A549 (cell line): Measurements from ENCODE around the gene CEP72. TPM values are rescaled to one million over a fixed set of nuclear protein-coding genes. Genes with fewer than 3 reads are reported as not detected.

Experiments used
- ATAC-seq, 2 experiments: fragments of 200-7000 bp in 1 of 2; fragments of >200 bp in 1 of 2; cut with Nextera tagmentation in 1 of 2; cut with Tn5 transposase in 1 of 2; 3 replicates each; pipeline versions ENCODE4 v1.8.0 to v1.9.1; 2018 to 2020; ENCODE audit warnings: mild to moderate bottlenecking in 1 of 2, moderate library complexity in 1 of 2
- CTCF ChIA-PET: fragments of 300-600 bp; sonication (Branson Sonifier 250); formaldehyde crosslinking; extraction: SDS; loops from one replicate; lab custom pipeline; 2021; ENCODE audit warnings: antibody characterized with exemption, inconsistent platforms; lab: Yijun Ruan, JAX
- POLR2A ChIA-PET: fragments of 350-600 bp; formaldehyde crosslinking; extraction: SDS; loops from one replicate; lab custom pipeline; 2021; ENCODE audit warnings: antibody characterized with exemption, inconsistent platforms; lab: Yijun Ruan, JAX
- DNase-seq, 2 experiments: peaks; one replicate each; pipeline versions ENCODE4 v3.0.0 to v3.0.0-alpha.2; 2011 to 2016; ENCODE audit warnings: low read depth in 1 of 2, low spot score in 1 of 2
- FAIRE-seq: peaks from 2 replicates; lab custom pipeline; 2011; peaks lifted over from hg19 to GRCh38; lab: Jason Lieb, UNC
- H3K27ac ChIP-seq, 2 experiments: fragments of >200 bp; sonication (Bioruptor Twin); formaldehyde crosslinking; 3 replicates each; pipeline ENCODE4 v1.5.1; 2016 to 2017
- H3K4me1 ChIP-seq: fragments of >200 bp; sonication (Bioruptor Twin); formaldehyde crosslinking; 3 replicates; pipeline ENCODE4 v1.6.1; 2016
- H3K4me2 ChIP-seq: fragments of >200 bp; sonication (Bioruptor Twin); formaldehyde crosslinking; 3 replicates; pipeline ENCODE4 v1.6.1; 2016
- H3K4me3 ChIP-seq: fragments of >200 bp; sonication (Bioruptor Twin); formaldehyde crosslinking; 3 replicates; pipeline ENCODE4 v1.5.1; 2016
- H3K9me3 ChIP-seq: fragments of >200 bp; sonication (Bioruptor Twin); formaldehyde crosslinking; 3 replicates; pipeline ENCODE4 v1.6.1; 2016
- CBX2 ChIP-seq: fragments of 200-600 bp; sonication (generic); IDR thresholded peaks from 2 replicates; pipeline ENCODE4 v1.6.1; 2016; ENCODE audit warnings: low read depth, mild to moderate bottlenecking, borderline replicate concordance
- HOXB13 ChIP-seq: fragments of 250-450 bp; sonication (Bioruptor Pico); IDR thresholded peaks from 2 replicates; pipeline ENCODE4 v1.5.0; 2020; ENCODE audit warnings: low read depth, mild to moderate bottlenecking, moderate library complexity
- HOXB5 ChIP-seq: fragments of 250-450 bp; sonication (Bioruptor Pico); IDR thresholded peaks from 2 replicates; pipeline ENCODE4 v1.5.0; 2020; ENCODE audit warnings: mild to moderate bottlenecking, moderate library complexity
- KDM1A ChIP-seq: fragments of 200-600 bp; sonication (generic); IDR thresholded peaks from 2 replicates; pipeline ENCODE4 v1.6.1; 2016; ENCODE audit warnings: low read depth, mild to moderate bottlenecking
- KDM5A ChIP-seq: fragments of 200-600 bp; sonication (generic); IDR thresholded peaks from 2 replicates; pipeline ENCODE4 v1.6.1; 2016; ENCODE audit warnings: antibody characterized with exemption, mild to moderate bottlenecking
- MAFK ChIP-seq: fragments of 450-650 bp; IDR thresholded peaks from 2 replicates; pipeline ENCODE4 v1.6.1; 2014; ENCODE audit not compliant: partially characterized antibody
- NPAS2 ChIP-seq: fragments of 250-450 bp; sonication (Bioruptor Pico); IDR thresholded peaks from 2 replicates; pipeline ENCODE4 v1.8.0; 2022; ENCODE audit warnings: mild to moderate bottlenecking, moderate library complexity, borderline replicate concordance
- PHF8 ChIP-seq: fragments of 200-600 bp; sonication (generic); IDR thresholded peaks from 2 replicates; pipeline ENCODE4 v1.6.1; 2016; ENCODE audit warnings: low read depth, mild to moderate bottlenecking, antibody characterized with exemption, moderate library complexity, borderline replicate concordance
- RARB ChIP-seq: fragments of 250-450 bp; sonication (Bioruptor Pico); IDR thresholded peaks from 2 replicates; pipeline ENCODE4 v1.8.0; 2021; ENCODE audit warnings: mild to moderate bottlenecking, moderate library complexity
- RNF2 ChIP-seq: fragments of 200-600 bp; sonication (generic); IDR thresholded peaks from 2 replicates; pipeline ENCODE4 v1.6.1; 2016; ENCODE audit warnings: low read depth, mild to moderate bottlenecking, antibody characterized with exemption, moderate library complexity, borderline replicate concordance
- TFCP2L1 ChIP-seq: fragments of 250-450 bp; sonication (Bioruptor Pico); IDR thresholded peaks from 2 replicates; pipeline ENCODE4 v1.5.0; 2021; ENCODE audit warnings: mild to moderate bottlenecking
- TP53 ChIP-seq: fragments of 250-450 bp; sonication (Bioruptor Pico); IDR thresholded peaks from 2 replicates; pipeline ENCODE4 v1.5.0; 2021; ENCODE audit warnings: mild to moderate bottlenecking, moderate library complexity
- WGBS: methylation state at CpG from one replicate; pipeline ENCODE4 v1.1.6; 2017; ENCODE audit errors: missing lambda C conversion rate; 5-methylcytosine and 5-hydroxymethylcytosine counted together
- polyA plus RNA-seq, 4 experiments: library from polyadenylated mRNA; depleted of rRNA in 3 of 4; stranded (reverse); fragments of >200 nt; fragmentation: RNase III in 1 of 4; extraction: RNeasy Plus Mini Kit Qiagen cat#74134 plus additional on column Dnase treatment in 1 of 4; gene quantifications; 2 replicates in 3 of 4; 3 replicates in 1 of 4; pipeline ENCODE4 v1.2.3, GENCODE V29; 2011 to 2017
- TF ChIP-seq, protein P1 (sequence below): fragments of 450-650 bp; IDR thresholded peaks from 2 replicates; pipeline ENCODE4 v1.6.1; 2014; ENCODE audit warnings: antibody characterized with exemption
- TF ChIP-seq, protein P2 (sequence below): fragments of 250-450 bp; sonication (Bioruptor Pico); IDR thresholded peaks from 2 replicates; pipeline ENCODE4 v1.5.0; 2021; ENCODE audit warnings: mild to moderate bottlenecking, moderate library complexity, borderline replicate concordance
- TF ChIP-seq, protein P3 (sequence below): fragments of >200 bp; sonication (Bioruptor Twin); formaldehyde crosslinking; IDR thresholded peaks from 3 replicates; pipeline ENCODE4 v1.6.1; 2016
- TF ChIP-seq, protein P4 (sequence below): fragments of >200 bp; sonication (Bioruptor Twin); formaldehyde crosslinking; IDR thresholded peaks from 3 replicates; pipeline ENCODE4 v1.5.1; 2016
- TF ChIP-seq, protein P5 (sequence below): fragments of 200-600 bp; sonication (generic); IDR thresholded peaks from 2 replicates; pipeline ENCODE4 v1.6.1; 2016; ENCODE audit warnings: antibody characterized with exemption, mild to moderate bottlenecking, moderate library complexity

CEP72 gene
- polyA plus RNA-seq, 2 of the 4 experiments (the other 2 are of a cell fraction) = 10.8 to 11.1 TPM

DNA sequence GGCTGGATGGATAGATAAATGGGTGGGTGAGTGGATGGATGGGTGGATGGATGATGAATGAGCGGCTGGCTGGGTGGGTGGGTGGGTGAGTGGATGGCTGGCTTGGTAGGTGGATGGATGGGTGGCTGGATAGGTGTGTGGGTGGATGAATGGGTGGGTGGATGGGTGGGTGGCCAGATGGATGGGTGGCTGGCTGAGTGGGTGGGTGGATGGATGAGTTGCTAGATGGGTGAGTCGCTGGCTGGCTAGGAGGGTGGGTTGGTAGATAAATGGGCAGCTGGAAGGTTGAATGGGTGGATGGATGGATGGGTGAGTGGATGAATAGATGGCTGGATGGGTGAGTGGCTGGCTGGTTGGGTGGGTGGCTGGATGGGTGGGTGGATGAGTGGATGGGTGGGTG is 27.9 kb upstream of the CEP72 start (continued):
- TF ChIP-seq HOXB5 = no peak
- TF ChIP-seq, protein P1, sequence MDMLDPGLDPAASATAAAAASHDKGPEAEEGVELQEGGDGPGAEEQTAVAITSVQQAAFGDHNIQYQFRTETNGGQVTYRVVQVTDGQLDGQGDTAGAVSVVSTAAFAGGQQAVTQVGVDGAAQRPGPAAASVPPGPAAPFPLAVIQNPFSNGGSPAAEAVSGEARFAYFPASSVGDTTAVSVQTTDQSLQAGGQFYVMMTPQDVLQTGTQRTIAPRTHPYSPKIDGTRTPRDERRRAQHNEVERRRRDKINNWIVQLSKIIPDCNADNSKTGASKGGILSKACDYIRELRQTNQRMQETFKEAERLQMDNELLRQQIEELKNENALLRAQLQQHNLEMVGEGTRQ = no peak
- TF ChIP-seq, protein P2, sequence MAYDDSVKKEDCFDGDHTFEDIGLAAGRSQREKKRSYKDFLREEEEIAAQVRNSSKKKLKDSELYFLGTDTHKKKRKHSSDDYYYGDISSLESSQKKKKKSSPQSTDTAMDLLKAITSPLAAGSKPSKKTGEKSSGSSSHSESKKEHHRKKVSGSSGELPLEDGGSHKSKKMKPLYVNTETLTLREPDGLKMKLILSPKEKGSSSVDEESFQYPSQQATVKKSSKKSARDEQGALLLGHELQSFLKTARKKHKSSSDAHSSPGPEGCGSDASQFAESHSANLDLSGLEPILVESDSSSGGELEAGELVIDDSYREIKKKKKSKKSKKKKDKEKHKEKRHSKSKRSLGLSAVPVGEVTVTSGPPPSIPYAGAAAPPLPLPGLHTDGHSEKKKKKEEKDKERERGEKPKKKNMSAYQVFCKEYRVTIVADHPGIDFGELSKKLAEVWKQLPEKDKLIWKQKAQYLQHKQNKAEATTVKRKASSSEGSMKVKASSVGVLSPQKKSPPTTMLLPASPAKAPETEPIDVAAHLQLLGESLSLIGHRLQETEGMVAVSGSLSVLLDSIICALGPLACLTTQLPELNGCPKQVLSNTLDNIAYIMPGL (CRISPR knock-in tag) = no peak

DNA sequence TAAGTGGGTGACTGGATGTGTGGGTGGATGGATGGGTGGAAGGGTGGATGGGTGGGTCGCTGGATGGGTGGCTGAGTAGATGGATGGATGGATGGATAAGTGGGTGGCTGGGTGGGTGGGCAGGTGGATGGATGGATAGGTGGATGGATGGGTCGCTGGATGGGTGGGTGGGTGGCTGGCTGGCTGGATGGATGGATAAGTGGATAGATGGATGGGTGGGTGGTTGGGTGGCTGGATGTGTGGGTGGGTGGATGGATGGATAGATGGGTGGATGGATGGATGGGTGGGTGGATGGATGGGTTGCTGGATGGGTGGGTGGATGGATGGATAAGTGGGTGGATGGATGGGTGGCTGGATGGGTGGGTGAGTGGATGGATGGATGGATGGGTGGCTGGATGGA is 27.3 kb upstream of the CEP72 start:
- TF ChIP-seq PHF8 (no peak), HOXB13 (no peak), RARB (CRISPR knock-in tag) (no peak), TFCP2L1 (no peak), RNF2 (no peak), MAFK (no peak), TP53 (CRISPR knock-in tag) (no peak), KDM5A (no peak), CBX2 (no peak), KDM1A (no peak), NPAS2 (CRISPR knock-in tag) (no peak)
- TF ChIP-seq, protein P3, sequence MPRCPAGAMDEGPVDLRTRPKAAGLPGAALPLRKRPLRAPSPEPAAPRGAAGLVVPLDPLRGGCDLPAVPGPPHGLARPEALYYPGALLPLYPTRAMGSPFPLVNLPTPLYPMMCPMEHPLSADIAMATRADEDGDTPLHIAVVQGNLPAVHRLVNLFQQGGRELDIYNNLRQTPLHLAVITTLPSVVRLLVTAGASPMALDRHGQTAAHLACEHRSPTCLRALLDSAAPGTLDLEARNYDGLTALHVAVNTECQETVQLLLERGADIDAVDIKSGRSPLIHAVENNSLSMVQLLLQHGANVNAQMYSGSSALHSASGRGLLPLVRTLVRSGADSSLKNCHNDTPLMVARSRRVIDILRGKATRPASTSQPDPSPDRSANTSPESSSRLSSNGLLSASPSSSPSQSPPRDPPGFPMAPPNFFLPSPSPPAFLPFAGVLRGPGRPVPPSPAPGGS = no peak
- TF ChIP-seq, protein P4, sequence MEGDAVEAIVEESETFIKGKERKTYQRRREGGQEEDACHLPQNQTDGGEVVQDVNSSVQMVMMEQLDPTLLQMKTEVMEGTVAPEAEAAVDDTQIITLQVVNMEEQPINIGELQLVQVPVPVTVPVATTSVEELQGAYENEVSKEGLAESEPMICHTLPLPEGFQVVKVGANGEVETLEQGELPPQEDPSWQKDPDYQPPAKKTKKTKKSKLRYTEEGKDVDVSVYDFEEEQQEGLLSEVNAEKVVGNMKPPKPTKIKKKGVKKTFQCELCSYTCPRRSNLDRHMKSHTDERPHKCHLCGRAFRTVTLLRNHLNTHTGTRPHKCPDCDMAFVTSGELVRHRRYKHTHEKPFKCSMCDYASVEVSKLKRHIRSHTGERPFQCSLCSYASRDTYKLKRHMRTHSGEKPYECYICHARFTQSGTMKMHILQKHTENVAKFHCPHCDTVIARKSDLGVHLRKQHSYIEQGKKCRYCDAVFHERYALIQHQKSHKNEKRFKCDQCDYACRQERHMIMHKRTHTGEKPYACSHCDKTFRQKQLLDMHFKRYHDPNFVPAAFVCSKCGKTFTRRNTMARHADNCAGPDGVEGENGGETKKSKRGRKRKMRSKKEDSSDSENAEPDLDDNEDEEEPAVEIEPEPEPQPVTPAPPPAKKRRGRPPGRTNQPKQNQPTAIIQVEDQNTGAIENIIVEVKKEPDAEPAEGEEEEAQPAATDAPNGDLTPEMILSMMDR = no peak
- TF ChIP-seq, protein P1 = no peak
- TF ChIP-seq, protein P5, sequence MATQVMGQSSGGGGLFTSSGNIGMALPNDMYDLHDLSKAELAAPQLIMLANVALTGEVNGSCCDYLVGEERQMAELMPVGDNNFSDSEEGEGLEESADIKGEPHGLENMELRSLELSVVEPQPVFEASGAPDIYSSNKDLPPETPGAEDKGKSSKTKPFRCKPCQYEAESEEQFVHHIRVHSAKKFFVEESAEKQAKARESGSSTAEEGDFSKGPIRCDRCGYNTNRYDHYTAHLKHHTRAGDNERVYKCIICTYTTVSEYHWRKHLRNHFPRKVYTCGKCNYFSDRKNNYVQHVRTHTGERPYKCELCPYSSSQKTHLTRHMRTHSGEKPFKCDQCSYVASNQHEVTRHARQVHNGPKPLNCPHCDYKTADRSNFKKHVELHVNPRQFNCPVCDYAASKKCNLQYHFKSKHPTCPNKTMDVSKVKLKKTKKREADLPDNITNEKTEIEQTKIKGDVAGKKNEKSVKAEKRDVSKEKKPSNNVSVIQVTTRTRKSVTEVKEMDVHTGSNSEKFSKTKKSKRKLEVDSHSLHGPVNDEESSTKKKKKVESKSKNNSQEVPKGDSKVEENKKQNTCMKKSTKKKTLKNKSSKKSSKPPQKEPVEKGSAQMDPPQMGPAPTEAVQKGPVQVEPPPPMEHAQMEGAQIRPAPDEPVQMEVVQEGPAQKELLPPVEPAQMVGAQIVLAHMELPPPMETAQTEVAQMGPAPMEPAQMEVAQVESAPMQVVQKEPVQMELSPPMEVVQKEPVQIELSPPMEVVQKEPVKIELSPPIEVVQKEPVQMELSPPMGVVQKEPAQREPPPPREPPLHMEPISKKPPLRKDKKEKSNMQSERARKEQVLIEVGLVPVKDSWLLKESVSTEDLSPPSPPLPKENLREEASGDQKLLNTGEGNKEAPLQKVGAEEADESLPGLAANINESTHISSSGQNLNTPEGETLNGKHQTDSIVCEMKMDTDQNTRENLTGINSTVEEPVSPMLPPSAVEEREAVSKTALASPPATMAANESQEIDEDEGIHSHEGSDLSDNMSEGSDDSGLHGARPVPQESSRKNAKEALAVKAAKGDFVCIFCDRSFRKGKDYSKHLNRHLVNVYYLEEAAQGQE = no peak
- Histone ChIP-seq H3K4me3 (no peak overlapping the region), H3K9me3 (no peaks in the 10 kb centered on the region), H3K4me1 (no peaks in the 10 kb centered on the region), H3K27ac (no peak overlapping the region), H3K4me2 (no peak overlapping the region)
- ChIA-PET CTCF (no interaction called here), POLR2A (no interaction called here)
- no peak for FAIRE-seq
- DNase-seq = no peak
- no peak for ATAC-seq
- 8% methylated on average over 1 of the region's 2 CpGs for WGBS
